Activated T-cell treated with anti-CD3 and anti-CD28 coated beads, Interleukin-2, amount 50 U/mL, for 48 hours (primary cell): ENCODE data around the gene NUP98.
"Not testable (repeated sequence)": the region's sequence is repeated elsewhere in the genome, so short reads cannot be mapped to it uniquely, and the experiment has no call there.

ENCODE experiments used
- DNase-seq, 2 experiments: peaks; one replicate each; pipeline ENCODE4 v3.0.0-alpha.2; 2020

NUP98 gene

GRCh38 chr11:3825473-3826154 lies 28.3 kb upstream of the NUP98 start:
- no peak for DNase-seq

- DNase-seq = peak; percentile 89 to 92
These were observed 27.5 kb upstream of the NUP98 start for GRCh38 chr11:3824714-3825472.

GRCh38 chr11:3823762-3824506 lies 26.6 kb upstream of the NUP98 start:
- DNase-seq = no peak

- DNase-seq = no peak
These were observed 25.9 kb upstream of the NUP98 start for GRCh38 chr11:3823303-3823702.

GRCh38 chr11:3822312-3822711 lies 25.0 kb upstream of the NUP98 start:
- no peak for DNase-seq

- no peak for DNase-seq
These were observed 23.6 kb upstream of the NUP98 start for GRCh38 chr11:3820971-3821370.

- no peak for DNase-seq
These were observed 19.9 kb upstream of the NUP98 start for GRCh38 chr11:3817181-3817800.

GRCh38 chr11:3816673-3817072 lies 19.3 kb upstream of the NUP98 start:
- no peak for DNase-seq

GRCh38 chr11:3815845-3816244 lies 18.5 kb upstream of the NUP98 start:
- DNase-seq = no peak

- DNase-seq = not testable (repeated sequence)
These were observed 17.5 kb upstream of the NUP98 start for GRCh38 chr11:3814832-3815231.

GRCh38 chr11:3810951-3811350 lies 13.6 kb upstream of the NUP98 start:
- no peak for DNase-seq

- DNase-seq = no peak
These were observed 13.1 kb upstream of the NUP98 start for GRCh38 chr11:3810446-3810845.

- DNase-seq = no peak
These were observed 12.2 kb upstream of the NUP98 start for GRCh38 chr11:3809624-3809928.

- peak; percentile 47 to 56 for DNase-seq
These were observed 11.7 kb upstream of the NUP98 start for GRCh38 chr11:3808861-3809623.

GRCh38 chr11:3807909-3808860 lies 10.8 kb upstream of the NUP98 start, which contains the start of gene PGAP2:
PGAP2 (plus strand) TSS chr11:3808560; CDS start chr11:3811260, 2,700 bp downstream.
- peak; percentile 73 to 79 for DNase-seq

- DNase-seq = no peak
These were observed 6.6 kb upstream of the NUP98 start for GRCh38 chr11:3803726-3804495.

GRCh38 chr11:3802011-3802790 lies 4.8 kb upstream of the NUP98 start:
- DNase-seq = no peak

GRCh38 chr11:3799873-3800272 lies 2.5 kb upstream of the NUP98 start:
- DNase-seq = no peak

GRCh38 chr11:3799143-3799542 lies 1.8 kb upstream of the NUP98 start:
- no peak for DNase-seq
